Measurements from ENCODE around the gene SH2D6.
"Not testable (repeated sequence)": the region's sequence is repeated elsewhere in the genome, so short reads cannot be mapped to it uniquely, and the experiment has no call there.

Gene SH2D6
- 0 to 0.09 (median 0) reads per million in 4 experiments for total RNA-seq

- DNase-seq, result peak; percentile 79
Measured at GRCh38 chr2:85418132-85419008, at the start of gene SH2D6. SH2D6 (plus strand) TSS chr2:85418714; CDS start chr2:85429466, 10,752 bp downstream.

GRCh38 chr2:85368921-85369320, 49.6 kb upstream of the SH2D6 start:
- DNase-seq, result no peak

GRCh38 chr2:85369500-85369899, 49.0 kb upstream of the SH2D6 start:
- no peak for DNase-seq

- DNase-seq, result no peak
Measured at GRCh38 chr2:85371045-85371444, 47.5 kb upstream of the SH2D6 start.

- no peak for DNase-seq
Measured at GRCh38 chr2:85376291-85377065, 42.0 kb upstream of the SH2D6 start.

GRCh38 chr2:85377083-85377482, 41.4 kb upstream of the SH2D6 start:
- DNase-seq, result no peak

GRCh38 chr2:85378257-85378656, 40.3 kb upstream of the SH2D6 start:
- no peak for DNase-seq

- no peak for DNase-seq
Measured at GRCh38 chr2:85380048-85380447, 38.5 kb upstream of the SH2D6 start.

- DNase-seq, result not testable (repeated sequence)
Measured at GRCh38 chr2:85383151-85383550, 35.4 kb upstream of the SH2D6 start.

- DNase-seq, result no peak
Measured at GRCh38 chr2:85383850-85384249, 34.7 kb upstream of the SH2D6 start.

- DNase-seq, result no peak
Measured at GRCh38 chr2:85385746-85386145, 32.8 kb upstream of the SH2D6 start.

GRCh38 chr2:85387754-85388153, 30.8 kb upstream of the SH2D6 start:
- DNase-seq, result no peak

GRCh38 chr2:85388878-85389538, 29.5 kb upstream of the SH2D6 start:
- DNase-seq, result no peak

- peak; percentile 61 for DNase-seq
Measured at GRCh38 chr2:85390941-85391669, 27.4 kb upstream of the SH2D6 start.

- no peak for DNase-seq
Measured at GRCh38 chr2:85393836-85394235, 24.7 kb upstream of the SH2D6 start.

GRCh38 chr2:85394261-85394681, 24.2 kb upstream of the SH2D6 start:
- no peak for DNase-seq

GRCh38 chr2:85394976-85395375, 23.5 kb upstream of the SH2D6 start:
- no peak for DNase-seq

GRCh38 chr2:85395912-85396475, 22.5 kb upstream of the SH2D6 start:
- no peak for DNase-seq

- DNase-seq, result no peak
Measured at GRCh38 chr2:85396531-85397470, 21.7 kb upstream of the SH2D6 start.

- DNase-seq, result no peak
Measured at GRCh38 chr2:85397925-85398331, 20.6 kb upstream of the SH2D6 start.
